Nephron progenitor cell (in vitro differentiated cells): ENCODE data around the gene RSRC1.

ENCODE experiments used
- DNase-seq: peaks from one replicate; pipeline ENCODE4 v3.0.0; 2021
- H3K27ac Mint-ChIP-seq: 2 replicates; pipeline ENCODE4 v1.8.0; 2021; ENCODE audit warnings: mild to moderate bottlenecking, moderate library complexity, mixed read lengths
- H3K27me3 Mint-ChIP-seq: 2 replicates; pipeline ENCODE4 v1.8.0; 2021; ENCODE audit warnings: mild to moderate bottlenecking, low read depth, mixed read lengths; ENCODE audit not compliant: poor library complexity
- H3K36me3 Mint-ChIP-seq: 2 replicates; pipeline ENCODE4 v1.8.0; 2021; ENCODE audit warnings: low read depth, mixed read lengths
- H3K4me1 Mint-ChIP-seq: 2 replicates; pipeline ENCODE4 v1.8.0; 2021; ENCODE audit warnings: mixed read lengths
- H3K4me3 Mint-ChIP-seq: 2 replicates; pipeline ENCODE4 v1.8.0; 2021; ENCODE audit warnings: mild to moderate bottlenecking, moderate library complexity, mixed read lengths
- H3K9me3 Mint-ChIP-seq: 2 replicates; pipeline ENCODE4 v1.8.0; 2021; ENCODE audit warnings: mild to moderate bottlenecking, moderate library complexity, mixed read lengths
- TF ChIP-seq, protein P1 (sequence below): fragments of 200-600 bp; sonication (generic); IDR thresholded peaks from 2 replicates; pipeline ENCODE4 v1.5.0; 2021; ENCODE audit warnings: antibody characterized with exemption

Gene RSRC1

DNA sequence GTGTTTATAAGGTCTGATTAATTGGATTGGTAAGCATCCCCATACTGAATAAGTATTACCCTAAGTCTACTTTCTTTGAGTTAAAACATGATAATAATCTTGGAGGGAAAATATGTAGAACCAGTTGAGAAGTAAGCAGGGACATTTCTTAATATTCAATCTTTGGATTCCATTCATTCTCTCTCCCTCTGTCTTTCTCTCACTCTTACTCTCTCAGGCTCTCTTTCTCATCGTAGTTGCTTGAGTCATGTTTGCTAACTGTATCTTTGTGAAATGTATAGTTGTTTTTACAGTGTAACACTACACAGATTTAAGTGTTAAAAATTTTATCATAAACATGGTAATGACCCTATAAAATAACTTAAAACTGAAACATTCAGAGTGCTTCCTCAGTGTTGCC, 163.8 kb downstream of the RSRC1 start:
- H3K4me1 Mint-ChIP-seq = no peaks in the 10 kb centered on the region
- H3K27ac Mint-ChIP-seq = no peak overlapping the region
- no peaks in the 10 kb centered on the region for H3K9me3 Mint-ChIP-seq
- TF ChIP-seq, protein P1, sequence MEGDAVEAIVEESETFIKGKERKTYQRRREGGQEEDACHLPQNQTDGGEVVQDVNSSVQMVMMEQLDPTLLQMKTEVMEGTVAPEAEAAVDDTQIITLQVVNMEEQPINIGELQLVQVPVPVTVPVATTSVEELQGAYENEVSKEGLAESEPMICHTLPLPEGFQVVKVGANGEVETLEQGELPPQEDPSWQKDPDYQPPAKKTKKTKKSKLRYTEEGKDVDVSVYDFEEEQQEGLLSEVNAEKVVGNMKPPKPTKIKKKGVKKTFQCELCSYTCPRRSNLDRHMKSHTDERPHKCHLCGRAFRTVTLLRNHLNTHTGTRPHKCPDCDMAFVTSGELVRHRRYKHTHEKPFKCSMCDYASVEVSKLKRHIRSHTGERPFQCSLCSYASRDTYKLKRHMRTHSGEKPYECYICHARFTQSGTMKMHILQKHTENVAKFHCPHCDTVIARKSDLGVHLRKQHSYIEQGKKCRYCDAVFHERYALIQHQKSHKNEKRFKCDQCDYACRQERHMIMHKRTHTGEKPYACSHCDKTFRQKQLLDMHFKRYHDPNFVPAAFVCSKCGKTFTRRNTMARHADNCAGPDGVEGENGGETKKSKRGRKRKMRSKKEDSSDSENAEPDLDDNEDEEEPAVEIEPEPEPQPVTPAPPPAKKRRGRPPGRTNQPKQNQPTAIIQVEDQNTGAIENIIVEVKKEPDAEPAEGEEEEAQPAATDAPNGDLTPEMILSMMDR = no peak
- peaks cover 8% of the 10 kb centered on the region for H3K36me3 Mint-ChIP-seq
- H3K4me3 Mint-ChIP-seq = no peak overlapping the region
- no peaks in the 10 kb centered on the region for H3K27me3 Mint-ChIP-seq
- no peak for DNase-seq

DNA sequence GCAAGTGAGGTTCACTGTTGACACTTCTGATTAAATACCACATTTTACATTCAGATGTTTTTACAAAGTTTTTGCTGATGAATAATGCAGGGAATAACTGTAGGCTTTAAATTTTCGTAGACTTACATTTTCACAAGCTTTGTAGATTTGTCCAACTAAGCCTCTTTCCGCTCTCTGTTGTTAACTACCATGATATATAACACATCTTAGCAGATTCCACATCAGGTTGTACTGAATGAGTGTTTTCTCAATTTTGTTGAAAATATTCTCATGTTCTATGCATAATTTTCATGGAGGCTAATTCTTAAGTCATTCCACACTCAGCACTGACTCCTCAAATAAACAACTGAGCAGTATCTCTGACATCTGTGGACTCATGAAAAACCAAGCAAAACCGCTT, 168.3 kb downstream of the RSRC1 start:
- Mint-ChIP-seq H3K4me3 (no peak overlapping the region), H3K9me3 (no peaks in the 10 kb centered on the region), H3K27me3 (no peaks in the 10 kb centered on the region), H3K27ac (no peak overlapping the region), H3K4me1 (no peaks in the 10 kb centered on the region), H3K36me3 (peaks cover 14% of the 10 kb centered on the region)
- TF ChIP-seq, protein P1 = no peak
- no peak for DNase-seq

DNA sequence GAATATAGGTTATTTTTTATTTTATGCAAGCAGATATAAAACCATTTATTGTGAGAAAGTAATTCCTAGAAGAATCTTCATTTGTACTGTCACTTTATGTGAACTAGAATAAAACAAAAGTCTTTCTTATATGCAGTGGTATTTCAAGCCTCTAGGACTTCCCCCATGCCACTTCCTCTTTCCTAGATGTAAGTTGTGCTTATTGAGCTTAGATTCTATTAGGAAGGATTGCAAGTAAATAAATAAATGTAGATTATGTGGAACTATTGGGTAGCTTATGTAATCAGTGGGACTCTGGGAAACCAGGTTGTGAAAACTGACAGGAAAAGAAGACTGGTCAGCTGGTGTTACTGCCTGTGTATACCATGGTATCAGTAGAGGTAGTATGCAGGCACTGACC, 169.7 kb downstream of the RSRC1 start:
- H3K4me1 Mint-ChIP-seq = no peaks in the 10 kb centered on the region
- DNase-seq = no peak
- no peaks in the 10 kb centered on the region for H3K27me3 Mint-ChIP-seq
- TF ChIP-seq, protein P1 = no peak
- H3K36me3 Mint-ChIP-seq = peaks cover 14% of the 10 kb centered on the region
- no peak overlapping the region for H3K4me3 Mint-ChIP-seq
- no peaks in the 10 kb centered on the region for H3K9me3 Mint-ChIP-seq
- H3K27ac Mint-ChIP-seq = no peak overlapping the region

DNA sequence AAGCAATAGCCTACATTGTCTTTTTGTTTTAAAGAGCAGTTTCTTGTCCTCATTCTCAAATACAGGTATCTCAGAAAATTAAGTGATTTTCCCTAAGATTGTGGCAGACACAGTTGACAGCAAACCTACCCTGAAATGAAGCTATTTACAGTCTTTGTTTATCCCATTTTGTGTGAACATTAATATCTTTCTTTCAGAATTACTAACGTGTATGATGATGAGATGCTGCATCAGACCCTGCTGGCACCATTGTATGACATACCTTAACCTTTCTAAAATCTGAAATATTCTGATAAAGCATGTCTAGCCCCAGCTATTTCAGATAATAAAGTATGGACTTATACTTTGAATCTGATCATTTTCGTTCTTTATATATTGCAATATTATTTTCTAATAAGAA, 185.9 kb downstream of the RSRC1 start:
- no peaks in the 10 kb centered on the region for H3K36me3 Mint-ChIP-seq
- TF ChIP-seq, protein P1 = no peak
- no peak for DNase-seq

DNA sequence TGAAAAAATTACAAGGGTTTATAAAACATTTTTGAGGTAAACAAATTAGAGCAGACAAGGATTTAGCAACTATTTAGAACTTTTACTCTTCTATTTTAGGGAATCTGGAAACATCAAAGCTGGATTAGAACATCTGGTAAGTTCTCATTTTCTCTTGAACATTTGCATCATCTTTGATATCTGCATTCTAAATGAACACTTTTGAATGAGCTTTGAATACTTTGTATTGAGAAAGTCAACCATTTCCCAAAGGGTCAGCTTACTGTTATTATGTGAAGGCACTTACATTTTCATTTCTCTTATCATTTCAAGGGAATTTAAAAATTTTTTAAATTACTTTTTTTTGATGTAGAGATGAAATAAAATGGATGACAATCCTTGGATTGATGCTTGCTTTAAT, 188.1 kb downstream of the RSRC1 start:
- H3K4me1 Mint-ChIP-seq = no peaks in the 10 kb centered on the region
- no peaks in the 10 kb centered on the region for H3K36me3 Mint-ChIP-seq
- no peaks in the 10 kb centered on the region for H3K9me3 Mint-ChIP-seq
- no peaks in the 10 kb centered on the region for H3K27me3 Mint-ChIP-seq
- TF ChIP-seq, protein P1 = no peak
- H3K27ac Mint-ChIP-seq = no peak overlapping the region
- no peak overlapping the region for H3K4me3 Mint-ChIP-seq
- no peak for DNase-seq

More for the DNA sequence above, 185.9 kb downstream of the RSRC1 start:
- Mint-ChIP-seq H3K9me3 (no peaks in the 10 kb centered on the region), H3K27me3 (no peaks in the 10 kb centered on the region), H3K4me3 (no peak overlapping the region), H3K27ac (no peak overlapping the region), H3K4me1 (no peaks in the 10 kb centered on the region)

DNA sequence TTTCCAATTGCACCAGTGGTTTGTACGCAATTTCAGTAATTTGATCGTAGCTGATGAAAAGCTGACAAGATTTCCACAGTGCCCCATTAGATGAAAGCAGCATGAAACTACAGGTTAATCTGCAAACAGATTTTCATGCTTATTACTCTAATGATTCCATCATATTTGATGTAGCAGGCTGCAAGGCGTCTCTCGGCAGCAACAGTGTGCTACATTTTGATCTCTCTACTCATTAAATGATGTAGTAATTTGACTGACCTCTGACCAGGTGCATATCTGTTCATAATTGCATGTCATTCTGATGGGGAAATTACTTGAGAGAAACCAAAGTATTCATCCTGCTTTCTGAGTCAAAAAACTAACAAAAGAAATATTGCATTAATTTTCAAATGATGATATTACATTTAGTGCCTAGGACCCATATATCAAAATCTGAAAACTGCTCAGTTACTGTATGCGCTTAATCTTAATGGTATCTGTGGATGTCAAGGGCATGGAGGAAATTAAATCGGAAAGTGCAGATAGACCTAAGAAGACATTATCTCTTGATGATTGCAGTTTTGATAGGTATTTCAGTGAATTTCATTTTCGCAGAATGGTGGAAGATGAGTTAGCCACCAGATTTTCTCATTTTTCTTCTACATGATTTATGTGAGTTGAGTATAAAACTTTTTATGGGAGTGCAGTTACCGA, 198.5 kb downstream of the RSRC1 start:
- no peak for DNase-seq
- no peaks in the 10 kb centered on the region for H3K36me3 Mint-ChIP-seq
- H3K4me3 Mint-ChIP-seq = no peak overlapping the region
- H3K4me1 Mint-ChIP-seq = no peaks in the 10 kb centered on the region
- TF ChIP-seq, protein P1 = no peak
- no peak overlapping the region for H3K27ac Mint-ChIP-seq
- H3K27me3 Mint-ChIP-seq = peaks cover 3% of the 10 kb centered on the region
- no peaks in the 10 kb centered on the region for H3K9me3 Mint-ChIP-seq
